B cell (primary cell): Measurements from ENCODE around the gene GPX6. TPM values are rescaled to one million over a fixed set of nuclear protein-coding genes. Genes with fewer than 3 reads are reported as not detected.

Experiments used
- ATAC-seq: fragments of 200-7000 bp; cut with Tn5 transposase; one replicate; pipeline ENCODE4 v1.10.0; 2021; ENCODE audit warnings: low read depth, mild to moderate bottlenecking, moderate number of reproducible peaks, moderate library complexity
- CTCF ChIA-PET: fragments of 350-600 bp; sonication (Branson Sonifier 250); formaldehyde crosslinking; loops from one replicate; lab custom pipeline; 2021; ENCODE audit warnings: antibody characterized with exemption, inconsistent platforms; lab: Charles Lee
- POLR2A ChIA-PET: fragments of 350-600 bp; sonication (Branson Sonifier 250); formaldehyde crosslinking; loops from one replicate; lab custom pipeline; 2021; ENCODE audit warnings: antibody characterized with exemption; lab: Charles Lee
- DNase-seq: peaks from one replicate; pipeline ENCODE4 v3.0.0; 2013
- H2AFZ ChIP-seq: 2 replicates; pipeline ENCODE4 v1.6.1; 2012; ENCODE audit warnings: mild to moderate bottlenecking, low read depth, low read length; ENCODE audit not compliant: insufficient read depth, poor library complexity, severe bottlenecking
- H3K27ac ChIP-seq, 2 donors: 1 replicate in 1 of 2; 2 replicates in 1 of 2; pipeline ENCODE4 v1.5.1; 2012 to 2013; ENCODE audit warnings: low read length in 2 of 2, mild to moderate bottlenecking in 2 of 2, moderate library complexity in 1 of 2
- H3K27me3 ChIP-seq, 4 experiments: fragments of 200-600 bp in 1 of 4; sonication (generic) in 1 of 4; replicated peaks in 1 of 4; 1 replicate in 2 of 4; 2 replicates in 2 of 4; pipeline versions ENCODE4 v1.6.1 to v1.7.0; 2013 to 2016; ENCODE audit warnings: low read length in 3 of 4, mild to moderate bottlenecking in 2 of 4, mixed read lengths in 1 of 4, moderate library complexity in 1 of 4; ENCODE audit not compliant: insufficient read depth in 4 of 4, control insufficient read depth in 3 of 4; ENCODE audit errors: control extremely low read depth in 1 of 4
- H3K36me3 ChIP-seq, 2 experiments: replicated peaks in 1 of 2; 1 replicate in 1 of 2; 2 replicates in 1 of 2; pipeline versions ENCODE4 v1.6.1 to v1.7.1; 2013; ENCODE audit warnings: low read length in 1 of 2; ENCODE audit not compliant: insufficient read depth in 2 of 2, control insufficient read depth in 1 of 2; ENCODE audit errors: control extremely low read depth in 1 of 2, extremely low read depth in 1 of 2
- H3K4me1 ChIP-seq, 2 donors: fragments of 200-600 bp in 1 of 2; sonication (generic) in 1 of 2; 1 replicate in 1 of 2; 2 replicates in 1 of 2; pipeline versions ENCODE4 v1.5.1 to v1.6.1; 2013 to 2017; ENCODE audit warnings: low read length in 2 of 2; ENCODE audit not compliant: control insufficient read depth in 2 of 2, insufficient read depth in 2 of 2
- H3K4me2 ChIP-seq: replicated peaks from 2 replicates; pipeline ENCODE3; 2012; ENCODE audit warnings: mild to moderate bottlenecking, low read depth, low read length; ENCODE audit not compliant: poor library complexity, severe bottlenecking
- H3K4me3 ChIP-seq, 5 experiments: fragments of 200-600 bp in 1 of 5; sonication (generic) in 1 of 5; 1 replicate in 3 of 5; 2 replicates in 2 of 5; pipeline versions ENCODE4 v1.5.1 to v1.7.0; 2011 to 2016; ENCODE audit warnings: low read length in 4 of 5, mild to moderate bottlenecking in 4 of 5, low read depth in 2 of 5, control low read depth in 1 of 5, moderate library complexity in 1 of 5; ENCODE audit not compliant: insufficient read depth in 1 of 5; ENCODE audit errors: control extremely low read depth in 1 of 5, extremely low read depth in 1 of 5
- H3K79me2 ChIP-seq: fragments of 200-600 bp; sonication (generic); one replicate; pipeline ENCODE4 v1.6.0; 2016; ENCODE audit warnings: low read length; ENCODE audit not compliant: control insufficient read depth, insufficient read depth
- H3K9ac ChIP-seq: fragments of 200-600 bp; sonication (generic); 2 replicates; pipeline ENCODE4 v1.6.1; 2017; ENCODE audit warnings: mild to moderate bottlenecking, low read length, moderate library complexity
- H3K9me3 ChIP-seq, 3 donors: one replicate each; pipeline versions ENCODE4 v1.6.1 to v1.7.1; 2013; ENCODE audit warnings: low read length in 2 of 3; ENCODE audit not compliant: control insufficient read depth in 2 of 3, insufficient read depth in 1 of 3; ENCODE audit errors: control extremely low read depth in 1 of 3
- H4K20me1 ChIP-seq: 2 replicates; pipeline ENCODE4 v1.6.0; 2012; ENCODE audit warnings: mild to moderate bottlenecking, low read length; ENCODE audit not compliant: insufficient read depth, control insufficient read depth, poor library complexity, severe bottlenecking
- H3K27ac Mint-ChIP-seq: one replicate; pipeline ENCODE4 v1.8.0; 2021; ENCODE audit warnings: mixed read lengths
- H3K27me3 Mint-ChIP-seq: one replicate; pipeline ENCODE4 v1.8.0; 2021; ENCODE audit warnings: mixed read lengths
- H3K4me1 Mint-ChIP-seq: one replicate; pipeline ENCODE4 v1.8.0; 2021; ENCODE audit warnings: mixed read lengths
- H3K4me3 Mint-ChIP-seq: one replicate; pipeline ENCODE4 v1.8.0; 2021; ENCODE audit warnings: mixed read lengths
- H3K9me3 Mint-ChIP-seq: one replicate; pipeline ENCODE4 v1.8.0; 2022; ENCODE audit warnings: mixed read lengths; ENCODE audit not compliant: insufficient read depth
- EZH2 ChIP-seq: IDR thresholded peaks from 2 replicates; pipeline ENCODE4 v1.6.1; 2012; ENCODE audit warnings: borderline replicate concordance, low read depth, mild to moderate bottlenecking, moderate library complexity, low read length; ENCODE audit not compliant: insufficient read depth, poor library complexity, severe bottlenecking
- WGBS: methylation state at CpG from one replicate; pipeline ENCODE4 v1.1.5; 2013; ENCODE audit warnings: missing lambda C conversion rate; ENCODE audit not compliant: insufficient coverage; 5-methylcytosine and 5-hydroxymethylcytosine counted together
- intact Hi-C: fragments of 100-400 bp; cut with micrococcal nuclease; formaldehyde crosslinking; loops from one replicate; pipeline ENCODE4 v1.10.0; 2022
- polyA plus RNA-seq: library from polyadenylated mRNA; depleted of rRNA; stranded (reverse); fragments of >200 nt; gene quantifications from 2 replicates; pipeline ENCODE4 v1.2.3, GENCODE V29; 2012
- total RNA-seq, 2 donors: library from RNA; stranded (reverse); fragments of 120-200 nt in 1 of 2; gene quantifications; 1 replicate in 1 of 2; 2 replicates in 1 of 2; pipeline versions ENCODE4 v1.2.3 to v1.2.4, GENCODE V29; 2013 to 2022
- TF ChIP-seq, protein P1 (sequence below): fragments of 200-600 bp; IDR thresholded peaks from one replicate; pipeline ENCODE4 v1.8.0; 2022; ENCODE audit warnings: antibody characterized with exemption, mild to moderate bottlenecking

The GPX6 gene
- total and polyA plus RNA-seq, 2 donors (not counting 1 experiment from before 2014, with no cell fraction given), result not detected

- Histone ChIP-seq H3K36me3 (no peaks in the 10 kb centered on the region), H2AFZ (no peak overlapping the region), H3K9ac (no peak overlapping the region), H4K20me1 (no peaks in the 10 kb centered on the region), H3K27ac (no peak overlapping the region), H3K4me1 (no peaks in the 10 kb centered on the region), H3K4me3 (no peak overlapping the region), H3K27me3 (peaks cover 0 to 15% (median 10%) of the 10 kb centered on the region in 4 experiments), H3K9me3 (peaks cover 0 to 4% (median 0%) of the 10 kb centered on the region in 3 donors), H3K4me2 (no peak overlapping the region), H3K79me2 (no peaks in the 10 kb centered on the region)
- ATAC-seq, result no peak
- Mint-ChIP-seq H3K4me1 (no peaks in the 10 kb centered on the region), H3K4me3 (no peak overlapping the region), H3K27ac (no peak overlapping the region), H3K27me3 (peaks cover 45% of the 10 kb centered on the region), H3K9me3 (peaks cover 3% of the 10 kb centered on the region)
- intact Hi-C loops, result no loop called here
- TF ChIP-seq EZH2, result no peak
- TF ChIP-seq, protein P1, sequence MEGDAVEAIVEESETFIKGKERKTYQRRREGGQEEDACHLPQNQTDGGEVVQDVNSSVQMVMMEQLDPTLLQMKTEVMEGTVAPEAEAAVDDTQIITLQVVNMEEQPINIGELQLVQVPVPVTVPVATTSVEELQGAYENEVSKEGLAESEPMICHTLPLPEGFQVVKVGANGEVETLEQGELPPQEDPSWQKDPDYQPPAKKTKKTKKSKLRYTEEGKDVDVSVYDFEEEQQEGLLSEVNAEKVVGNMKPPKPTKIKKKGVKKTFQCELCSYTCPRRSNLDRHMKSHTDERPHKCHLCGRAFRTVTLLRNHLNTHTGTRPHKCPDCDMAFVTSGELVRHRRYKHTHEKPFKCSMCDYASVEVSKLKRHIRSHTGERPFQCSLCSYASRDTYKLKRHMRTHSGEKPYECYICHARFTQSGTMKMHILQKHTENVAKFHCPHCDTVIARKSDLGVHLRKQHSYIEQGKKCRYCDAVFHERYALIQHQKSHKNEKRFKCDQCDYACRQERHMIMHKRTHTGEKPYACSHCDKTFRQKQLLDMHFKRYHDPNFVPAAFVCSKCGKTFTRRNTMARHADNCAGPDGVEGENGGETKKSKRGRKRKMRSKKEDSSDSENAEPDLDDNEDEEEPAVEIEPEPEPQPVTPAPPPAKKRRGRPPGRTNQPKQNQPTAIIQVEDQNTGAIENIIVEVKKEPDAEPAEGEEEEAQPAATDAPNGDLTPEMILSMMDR, result no peak
- 94% methylated on average over 5 of the region's 7 CpGs for WGBS
- DNase-seq, result no peak
- ChIA-PET POLR2A (no interaction called here), CTCF (interaction anchor here (0.8 kb wide), 1 partner anchor 574 kb away, joined by 5 read pairs; no protein-coding TSS in a partner anchor)
Observed at GRCh38 chr6:28468056-28468455, 47.5 kb downstream of the GPX6 start.

GRCh38 chr6:28462401-28462800, 53.2 kb downstream of the GPX6 start:
- DNase-seq, result no peak

More at GRCh38 chr6:28462401-28462800, 53.2 kb downstream of the GPX6 start:
- H3K27ac ChIP-seq, result no peak overlapping the region
- TF ChIP-seq, protein P1, result no peak
- no peak for TF ChIP-seq EZH2
- no peak overlapping the region for H3K27ac Mint-ChIP-seq
- no peak for ATAC-seq
- no peak overlapping the region for H3K4me2 ChIP-seq
- H3K9me3 ChIP-seq, result peaks cover 0 to 4% (median 0%) of the 10 kb centered on the region in 3 donors
- H3K4me3 Mint-ChIP-seq, result no peak overlapping the region
- no peaks in the 10 kb centered on the region for H4K20me1 ChIP-seq
- H3K9me3 Mint-ChIP-seq, result no peaks in the 10 kb centered on the region
- no CpG with 5 or more reads among the region's 2 CpGs for WGBS
- H2AFZ ChIP-seq, result no peak overlapping the region
- CTCF ChIA-PET, result no interaction called here
- no peak overlapping the region for H3K9ac ChIP-seq
- POLR2A ChIA-PET, result no interaction called here
- no peaks in the 10 kb centered on the region for H3K79me2 ChIP-seq
- H3K4me1 Mint-ChIP-seq, result no peaks in the 10 kb centered on the region
- intact Hi-C loops, result no loop called here
- no peaks in the 10 kb centered on the region for H3K36me3 ChIP-seq
- H3K4me1 ChIP-seq, result no peaks in the 10 kb centered on the region
- H3K27me3 Mint-ChIP-seq, result peaks cover 61% of the 10 kb centered on the region
- H3K4me3 ChIP-seq, result no peak overlapping the region
- H3K27me3 ChIP-seq, result peaks cover 0 to 23% (median 12%) of the 10 kb centered on the region in 4 experiments
